ENCODE results near the gene TDRD10.

Gene TDRD10

GRCh38 chr1:154493276-154493675 is 8.7 kb upstream of the TDRD10 start (continued):
- TF ChIP-seq, protein P1, sequence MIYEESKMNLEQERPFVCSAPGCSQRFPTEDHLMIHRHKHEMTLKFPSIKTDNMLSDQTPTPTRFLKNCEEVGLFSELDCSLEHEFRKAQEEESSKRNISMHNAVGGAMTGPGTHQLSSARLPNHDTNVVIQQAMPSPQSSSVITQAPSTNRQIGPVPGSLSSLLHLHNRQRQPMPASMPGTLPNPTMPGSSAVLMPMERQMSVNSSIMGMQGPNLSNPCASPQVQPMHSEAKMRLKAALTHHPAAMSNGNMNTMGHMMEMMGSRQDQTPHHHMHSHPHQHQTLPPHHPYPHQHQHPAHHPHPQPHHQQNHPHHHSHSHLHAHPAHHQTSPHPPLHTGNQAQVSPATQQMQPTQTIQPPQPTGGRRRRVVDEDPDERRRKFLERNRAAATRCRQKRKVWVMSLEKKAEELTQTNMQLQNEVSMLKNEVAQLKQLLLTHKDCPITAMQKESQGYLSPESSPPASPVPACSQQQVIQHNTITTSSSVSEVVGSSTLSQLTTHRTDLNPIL (CRISPR knock-in tag; IDR thresholded peaks at IDR 0.05; ENCODE audit: low read depth): no peak
- TF ChIP-seq RARB (CRISPR knock-in tag; IDR thresholded peaks at IDR 0.05) (no peak), CSRNP3 (CRISPR knock-in tag; IDR thresholded peaks at IDR 0.05) (no peak), PPARA (CRISPR knock-in tag; IDR thresholded peaks at IDR 0.05; ENCODE audit: borderline replicate concordance) (no peak), ZC3H10 (CRISPR knock-in tag; IDR thresholded peaks at IDR 0.05) (no peak), ARNTL (CRISPR knock-in tag; IDR thresholded peaks at IDR 0.05; ENCODE audit: borderline replicate concordance, low read depth) (no peak)
- TF ChIP-seq, protein P2, sequence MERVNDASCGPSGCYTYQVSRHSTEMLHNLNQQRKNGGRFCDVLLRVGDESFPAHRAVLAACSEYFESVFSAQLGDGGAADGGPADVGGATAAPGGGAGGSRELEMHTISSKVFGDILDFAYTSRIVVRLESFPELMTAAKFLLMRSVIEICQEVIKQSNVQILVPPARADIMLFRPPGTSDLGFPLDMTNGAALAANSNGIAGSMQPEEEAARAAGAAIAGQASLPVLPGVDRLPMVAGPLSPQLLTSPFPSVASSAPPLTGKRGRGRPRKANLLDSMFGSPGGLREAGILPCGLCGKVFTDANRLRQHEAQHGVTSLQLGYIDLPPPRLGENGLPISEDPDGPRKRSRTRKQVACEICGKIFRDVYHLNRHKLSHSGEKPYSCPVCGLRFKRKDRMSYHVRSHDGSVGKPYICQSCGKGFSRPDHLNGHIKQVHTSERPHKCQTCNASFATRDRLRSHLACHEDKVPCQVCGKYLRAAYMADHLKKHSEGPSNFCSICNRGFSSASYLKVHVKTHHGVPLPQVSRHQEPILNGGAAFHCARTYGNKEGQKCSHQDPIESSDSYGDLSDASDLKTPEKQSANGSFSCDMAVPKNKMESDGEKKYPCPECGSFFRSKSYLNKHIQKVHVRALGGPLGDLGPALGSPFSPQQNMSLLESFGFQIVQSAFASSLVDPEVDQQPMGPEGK (CRISPR knock-in tag; IDR thresholded peaks at IDR 0.05; ENCODE audit: borderline replicate concordance): no peak

GRCh38 chr1:154495496-154496273 is 6.3 kb upstream of the TDRD10 start:
- no peak for ATAC-seq
- TF ChIP-seq ZNF8 (CRISPR knock-in tag; IDR thresholded peaks at IDR 0.05): no peak
- TF ChIP-seq SNAI2 (CRISPR knock-in tag; IDR thresholded peaks at IDR 0.05): no peak
- TF ChIP-seq ISL1 (CRISPR knock-in tag; IDR thresholded peaks at IDR 0.05): no peak
- TF ChIP-seq ESRRG (CRISPR knock-in tag; IDR thresholded peaks at IDR 0.05): no peak
- no peak for TF ChIP-seq TCF4 (CRISPR knock-in tag; IDR thresholded peaks at IDR 0.05; ENCODE audit: borderline replicate concordance)
- TF ChIP-seq BACH2 (CRISPR knock-in tag; IDR thresholded peaks at IDR 0.05; ENCODE audit: borderline replicate concordance): no peak
- TF ChIP-seq ZNF70 (CRISPR knock-in tag; IDR thresholded peaks at IDR 0.05): no peak
- TF ChIP-seq CSRNP3 (CRISPR knock-in tag; IDR thresholded peaks at IDR 0.05): no peak
- TF ChIP-seq CSDC2 (CRISPR knock-in tag; IDR thresholded peaks at IDR 0.05): no peak
- no peak for TF ChIP-seq ARNTL (CRISPR knock-in tag; IDR thresholded peaks at IDR 0.05; ENCODE audit: borderline replicate concordance, low read depth)
- no peak for TF ChIP-seq TOX (CRISPR knock-in tag; IDR thresholded peaks at IDR 0.05; ENCODE audit: borderline replicate concordance)
- TF ChIP-seq ZFP3 (CRISPR knock-in tag; IDR thresholded peaks at IDR 0.05): no peak
- TF ChIP-seq, protein P1 (CRISPR knock-in tag; IDR thresholded peaks at IDR 0.05; ENCODE audit: low read depth): no peak
- TF ChIP-seq, protein P3, sequence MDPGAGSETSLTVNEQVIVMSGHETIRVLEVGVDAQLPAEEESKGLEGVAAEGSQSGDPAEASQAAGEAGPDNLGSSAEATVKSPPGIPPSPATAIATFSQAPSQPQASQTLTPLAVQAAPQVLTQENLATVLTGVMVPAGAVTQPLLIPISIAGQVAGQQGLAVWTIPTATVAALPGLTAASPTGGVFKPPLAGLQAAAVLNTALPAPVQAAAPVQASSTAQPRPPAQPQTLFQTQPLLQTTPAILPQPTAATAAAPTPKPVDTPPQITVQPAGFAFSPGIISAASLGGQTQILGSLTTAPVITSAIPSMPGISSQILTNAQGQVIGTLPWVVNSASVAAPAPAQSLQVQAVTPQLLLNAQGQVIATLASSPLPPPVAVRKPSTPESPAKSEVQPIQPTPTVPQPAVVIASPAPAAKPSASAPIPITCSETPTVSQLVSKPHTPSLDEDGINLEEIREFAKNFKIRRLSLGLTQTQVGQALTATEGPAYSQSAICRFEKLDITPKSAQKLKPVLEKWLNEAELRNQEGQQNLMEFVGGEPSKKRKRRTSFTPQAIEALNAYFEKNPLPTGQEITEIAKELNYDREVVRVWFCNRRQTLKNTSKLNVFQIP (CRISPR knock-in tag; IDR thresholded peaks at IDR 0.05; ENCODE audit: borderline replicate concordance, low read depth): no peak
- no peak for TF ChIP-seq OSR1 (CRISPR knock-in tag; IDR thresholded peaks at IDR 0.05)
- TF ChIP-seq GLIS3 (CRISPR knock-in tag; IDR thresholded peaks at IDR 0.05): no peak
- no peak for TF ChIP-seq ZNF565 (CRISPR knock-in tag; conservative IDR thresholded peaks at IDR 0.05; ENCODE audit: low read depth)
- TF ChIP-seq, protein P4, sequence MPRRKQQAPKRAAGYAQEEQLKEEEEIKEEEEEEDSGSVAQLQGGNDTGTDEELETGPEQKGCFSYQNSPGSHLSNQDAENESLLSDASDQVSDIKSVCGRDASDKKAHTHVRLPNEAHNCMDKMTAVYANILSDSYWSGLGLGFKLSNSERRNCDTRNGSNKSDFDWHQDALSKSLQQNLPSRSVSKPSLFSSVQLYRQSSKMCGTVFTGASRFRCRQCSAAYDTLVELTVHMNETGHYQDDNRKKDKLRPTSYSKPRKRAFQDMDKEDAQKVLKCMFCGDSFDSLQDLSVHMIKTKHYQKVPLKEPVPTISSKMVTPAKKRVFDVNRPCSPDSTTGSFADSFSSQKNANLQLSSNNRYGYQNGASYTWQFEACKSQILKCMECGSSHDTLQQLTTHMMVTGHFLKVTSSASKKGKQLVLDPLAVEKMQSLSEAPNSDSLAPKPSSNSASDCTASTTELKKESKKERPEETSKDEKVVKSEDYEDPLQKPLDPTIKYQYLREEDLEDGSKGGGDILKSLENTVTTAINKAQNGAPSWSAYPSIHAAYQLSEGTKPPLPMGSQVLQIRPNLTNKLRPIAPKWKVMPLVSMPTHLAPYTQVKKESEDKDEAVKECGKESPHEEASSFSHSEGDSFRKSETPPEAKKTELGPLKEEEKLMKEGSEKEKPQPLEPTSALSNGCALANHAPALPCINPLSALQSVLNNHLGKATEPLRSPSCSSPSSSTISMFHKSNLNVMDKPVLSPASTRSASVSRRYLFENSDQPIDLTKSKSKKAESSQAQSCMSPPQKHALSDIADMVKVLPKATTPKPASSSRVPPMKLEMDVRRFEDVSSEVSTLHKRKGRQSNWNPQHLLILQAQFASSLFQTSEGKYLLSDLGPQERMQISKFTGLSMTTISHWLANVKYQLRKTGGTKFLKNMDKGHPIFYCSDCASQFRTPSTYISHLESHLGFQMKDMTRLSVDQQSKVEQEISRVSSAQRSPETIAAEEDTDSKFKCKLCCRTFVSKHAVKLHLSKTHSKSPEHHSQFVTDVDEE (CRISPR knock-in tag; IDR thresholded peaks at IDR 0.05): no peak
- TF ChIP-seq, protein P2 (CRISPR knock-in tag; IDR thresholded peaks at IDR 0.05; ENCODE audit: borderline replicate concordance): no peak

Data from SK-N-SH treated with all-trans-retinoic acid at 6 μM for 48 hours (cell line).